Frontal cortex (tissue), 4 donors: ENCODE data around the gene BTBD8. TPM values are rescaled to one million over a fixed set of nuclear protein-coding genes. Genes with fewer than 3 reads are reported as not detected.

Experiments used
- DNase-seq, 2 donors: peaks; one replicate each; pipeline ENCODE4 v3.0.0; 2012; ENCODE audit warnings: low spot score in 2 of 2
- FAIRE-seq: peaks from 2 replicates; lab custom pipeline; 2012; peaks lifted over from hg19 to GRCh38; lab: Jason Lieb, UNC
- total RNA-seq: library from RNA; depleted of rRNA; stranded (reverse); fragments of >200 nt; gene quantifications from one replicate; pipeline ENCODE4 v1.2.3, GENCODE V29; 2014
- donor health status: control.
- donor health status: control.
- donor health status: control.

Gene BTBD8
- total RNA-seq, 1 donor from 2014 or later: 61.1 TPM

DNA sequence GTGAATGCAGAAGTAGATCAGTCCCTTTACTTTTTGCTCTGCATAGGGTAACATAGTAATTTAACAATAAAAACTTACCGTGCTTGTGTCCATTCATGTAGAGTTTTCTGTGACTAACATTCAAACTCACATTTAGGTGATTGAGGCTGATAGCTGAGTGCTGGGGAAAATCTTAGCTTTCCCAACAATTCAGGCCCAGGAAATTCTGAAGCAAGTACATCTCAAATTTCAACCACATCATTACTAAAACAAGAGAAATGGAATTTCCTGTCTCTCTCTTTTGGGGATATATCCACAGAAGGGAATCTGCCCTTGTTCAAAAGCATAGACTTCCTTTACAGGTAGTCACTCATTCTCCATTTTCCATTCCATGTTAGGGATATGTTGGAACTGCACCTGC is 104.5 kb downstream of the BTBD8 start:
- FAIRE-seq (no peak), DNase-seq (no peak)

DNA sequence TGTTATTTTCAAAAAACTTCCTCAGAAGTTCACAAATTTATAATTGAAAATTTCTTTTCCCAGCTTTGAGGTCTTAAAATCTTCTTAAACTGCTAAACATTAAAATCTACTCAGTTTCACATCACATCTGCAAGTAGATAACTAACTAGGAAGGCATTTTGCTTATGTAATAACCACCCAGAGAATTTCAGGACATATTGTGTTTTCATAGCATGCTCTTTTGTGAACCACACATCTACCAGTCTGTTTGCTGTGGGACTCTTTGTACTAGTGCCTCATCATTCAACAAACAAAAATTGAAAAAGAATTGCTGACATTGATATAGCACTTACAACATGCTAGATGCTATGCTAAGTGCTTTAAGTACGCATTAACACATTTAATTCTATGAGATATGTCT is 105.9 kb downstream of the BTBD8 start:
- DNase-seq (no peak), FAIRE-seq (no peak)

DNA sequence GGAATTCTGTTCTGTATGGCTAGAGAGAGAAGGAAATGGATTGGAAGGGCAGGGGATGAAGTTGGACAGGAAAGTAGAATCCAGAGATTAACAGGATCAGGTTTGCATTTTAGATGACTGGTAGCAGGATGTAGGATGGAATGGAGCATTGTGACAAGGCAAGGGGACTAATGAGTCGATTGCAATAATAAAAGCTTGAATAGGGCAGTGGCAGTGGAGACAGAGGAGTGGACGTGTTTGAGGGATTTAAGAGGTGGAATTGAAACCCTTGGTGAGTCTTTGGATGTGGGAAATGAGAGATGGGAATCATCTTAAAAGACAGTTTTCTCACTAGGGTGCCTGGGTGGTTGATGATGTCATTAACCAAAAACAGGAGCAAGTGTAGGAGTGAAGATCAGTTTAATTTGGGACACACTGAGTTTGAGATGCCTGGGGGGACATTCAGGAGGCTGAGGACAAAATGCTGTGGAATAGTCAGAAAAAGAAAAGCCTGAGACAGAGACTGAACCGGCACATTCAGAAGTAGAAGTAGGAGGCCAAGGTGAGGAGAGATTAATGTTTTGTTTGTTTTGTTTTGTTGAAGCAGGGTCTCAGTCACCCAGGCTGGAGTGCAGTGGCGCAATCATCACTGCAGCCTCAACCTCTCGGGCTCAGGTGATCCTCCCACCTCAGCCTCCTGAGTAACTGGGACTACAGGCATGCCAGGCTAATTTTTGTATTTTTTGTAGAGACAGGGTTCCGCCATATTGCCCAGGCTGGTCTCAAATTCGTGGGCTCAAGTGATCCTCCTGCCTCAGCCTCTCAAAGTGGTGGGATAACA is 108.5 kb downstream of the BTBD8 start:
- DNase-seq (no peak), FAIRE-seq (no peak)

GRCh38 chr1:92191726-92192125 is 111.6 kb downstream of the BTBD8 start:
- FAIRE-seq (no peak), DNase-seq (no peak)

GRCh38 chr1:92192246-92192645 is 112.1 kb downstream of the BTBD8 start:
- FAIRE-seq (no peak), DNase-seq (no peak)

DNA sequence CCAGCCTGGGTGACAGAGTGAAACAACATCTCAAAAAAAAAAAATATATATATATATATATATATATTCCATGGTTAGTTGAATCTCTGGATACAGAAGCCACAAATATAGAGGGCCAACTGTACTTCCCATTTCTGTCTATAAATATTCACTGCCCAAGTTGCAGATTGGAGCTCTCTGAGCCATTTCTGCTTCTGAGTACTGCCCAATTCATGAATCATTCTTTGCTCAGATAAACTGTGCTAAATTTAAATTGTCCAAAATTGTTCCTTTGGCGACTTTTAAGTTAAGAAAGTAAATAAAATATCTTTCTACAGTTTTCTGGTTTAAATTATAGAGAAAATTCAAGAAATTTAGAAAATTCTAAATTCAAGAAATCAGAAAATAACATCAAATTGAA is 114.4 kb downstream of the BTBD8 start:
- FAIRE-seq (no peak), DNase-seq (no peak)

DNA sequence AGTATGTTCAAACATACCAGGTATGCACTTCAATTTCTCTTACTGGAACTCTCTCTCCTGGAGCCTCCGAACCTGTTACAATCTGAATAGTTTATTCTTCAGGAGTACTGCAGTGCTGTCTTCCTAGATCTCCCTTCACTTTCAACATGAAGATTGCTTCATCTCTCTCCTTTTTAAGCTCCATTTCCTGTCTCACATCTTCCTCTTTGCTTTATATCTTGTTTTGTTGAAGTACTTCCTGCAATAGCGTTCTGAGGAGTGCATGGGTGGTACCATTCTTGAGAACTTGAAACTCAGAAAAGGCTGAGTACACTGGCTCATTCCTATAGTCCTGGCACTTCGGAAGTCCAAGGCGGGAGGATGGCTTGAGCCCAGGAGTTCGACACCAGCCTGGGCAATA is 121.8 kb downstream of the BTBD8 start:
- no peak for DNase-seq
- no peak for FAIRE-seq

DNA sequence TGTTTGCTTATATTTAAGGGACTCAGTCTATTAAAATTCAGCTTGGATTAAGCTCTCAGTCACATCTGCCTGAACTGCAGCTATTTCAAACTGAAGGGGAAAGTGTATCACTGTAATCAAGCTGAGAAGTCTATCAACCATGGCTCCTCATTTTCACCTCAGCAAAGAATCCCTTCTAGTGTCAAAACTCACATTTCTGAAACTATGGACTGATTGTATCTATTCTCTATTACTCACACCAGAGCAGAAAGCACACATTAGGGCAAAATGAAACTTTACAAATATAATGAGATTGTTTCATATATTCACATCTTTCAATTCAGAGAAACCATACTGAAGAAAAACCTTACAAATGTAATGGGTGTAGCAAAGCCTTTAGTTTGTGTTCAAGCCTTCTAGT is 123.0 kb downstream of the BTBD8 start:
- FAIRE-seq (no peak), DNase-seq (no peak)

GRCh38 chr1:92210701-92211100 is 130.6 kb downstream of the BTBD8 start:
- no peak for FAIRE-seq

DNA sequence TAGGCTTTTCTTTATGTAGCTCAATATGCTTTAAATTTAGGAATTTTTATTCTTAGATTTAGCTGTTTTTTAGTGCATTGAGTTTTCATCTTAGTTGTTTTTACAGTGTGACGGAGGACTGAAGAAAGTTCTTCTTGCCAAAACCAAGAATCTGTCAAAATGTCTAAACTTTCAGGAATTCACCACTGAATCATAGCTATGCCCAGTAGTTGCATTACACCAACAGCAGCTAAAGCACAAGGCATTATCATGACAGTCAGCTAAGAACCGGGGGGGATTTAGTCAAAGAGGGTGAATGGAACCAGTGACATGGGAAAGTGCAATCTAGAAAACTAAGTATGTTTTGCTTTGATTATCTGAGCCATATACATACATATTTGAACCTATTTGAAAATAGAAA is 131.0 kb downstream of the BTBD8 start:
- no peak for FAIRE-seq
- DNase-seq: no peak

More at GRCh38 chr1:92210701-92211100, 130.6 kb downstream of the BTBD8 start:
- DNase-seq: no peak

- DNase-seq (no peak), FAIRE-seq (no peak)
Measured at GRCh38 chr1:92217721-92218120, 137.6 kb downstream of the BTBD8 start, which contains the start of gene C1orf146. TSS of gene C1orf146 (plus strand) at chr1:92217915. CDS start at chr1:92231421, 13,506 bp downstream.

- no peak for FAIRE-seq
- DNase-seq: no peak
Measured at GRCh38 chr1:92218559-92218958, 138.4 kb downstream of the BTBD8 start.

DNA sequence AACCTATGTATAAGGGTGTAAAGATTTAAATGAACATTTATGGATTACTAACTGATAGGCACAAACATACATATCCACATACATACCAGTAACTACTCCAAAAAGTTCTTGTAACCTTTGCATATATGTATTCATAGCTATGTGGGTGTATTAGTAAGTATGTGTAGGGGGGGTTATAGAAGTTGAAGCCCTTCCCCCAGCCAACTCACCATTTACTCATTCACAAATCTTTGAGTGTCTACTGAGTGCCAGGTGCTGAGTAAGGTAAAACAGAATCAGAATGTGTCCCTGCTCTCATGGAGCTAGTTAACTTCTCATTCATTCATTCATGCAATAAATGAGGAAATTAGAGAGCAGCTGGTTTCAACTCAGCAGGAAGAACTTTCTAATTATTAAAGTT is 138.9 kb downstream of the BTBD8 start:
- FAIRE-seq (no peak), DNase-seq (no peak)

GRCh38 chr1:92228401-92228800 is 148.3 kb downstream of the BTBD8 start:
- no peak for FAIRE-seq

DNA sequence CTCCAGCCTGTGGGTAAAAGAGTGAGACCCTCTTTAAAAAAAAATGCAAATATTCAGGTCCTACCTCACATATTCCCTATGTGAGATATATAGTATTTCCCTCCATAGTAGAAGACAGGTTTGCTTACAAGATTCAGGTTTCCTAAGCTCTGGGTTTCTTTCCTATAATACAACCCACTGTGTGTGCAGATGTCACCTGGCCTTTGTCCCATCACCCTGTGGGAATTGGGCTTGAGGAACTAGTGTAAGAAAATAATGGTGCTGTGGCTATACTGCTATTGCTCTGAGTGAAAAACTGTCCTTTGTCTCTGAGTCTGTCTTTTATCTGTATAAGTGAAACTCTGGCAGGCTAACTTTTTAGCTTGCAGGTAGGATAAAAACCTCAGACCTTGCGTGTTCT is 150.6 kb downstream of the BTBD8 start:
- FAIRE-seq: no peak
- no peak for DNase-seq

More at GRCh38 chr1:92228401-92228800, 148.3 kb downstream of the BTBD8 start:
- no peak for DNase-seq

Other genes starting within 250 kb of the BTBD8 start
- gene TGFBR3, start 194.2 kb upstream of the BTBD8 start, total RNA-seq: 4.9 TPM
- not detected for gene BRDT, start 130.9 kb upstream of the BTBD8 start, total RNA-seq
- 4.1 TPM for gene EPHX4, start 50.4 kb upstream of the BTBD8 start, total RNA-seq
- gene SETSIP, start 4.9 kb upstream of the BTBD8 start, total RNA-seq: not detected
- not detected for gene C1orf146, start 137.6 kb downstream of the BTBD8 start, total RNA-seq
- gene GLMN, start 218.6 kb downstream of the BTBD8 start, total RNA-seq: 41.2 TPM
- 26.1 TPM for gene RPAP2, start 218.7 kb downstream of the BTBD8 start, total RNA-seq